GM21526 (cell line): ENCODE data around the gene SH2D3C.
A peak's percentile ranks its signal among the peaks of the same experiment; 100 is the strongest.

Source experiments
- ATAC-seq: cut with Tn5 transposase; IDR thresholded peaks from one replicate; pipeline ENCODE4 v1.9.1; 2021; ENCODE audit warnings: moderate library complexity; ENCODE audit not compliant: unreplicated experiment, low FRiP score

SH2D3C gene

GRCh38 chr9:127809002-127809539 lies 30.6 kb upstream of the SH2D3C start:
- no peak for ATAC-seq

DNA sequence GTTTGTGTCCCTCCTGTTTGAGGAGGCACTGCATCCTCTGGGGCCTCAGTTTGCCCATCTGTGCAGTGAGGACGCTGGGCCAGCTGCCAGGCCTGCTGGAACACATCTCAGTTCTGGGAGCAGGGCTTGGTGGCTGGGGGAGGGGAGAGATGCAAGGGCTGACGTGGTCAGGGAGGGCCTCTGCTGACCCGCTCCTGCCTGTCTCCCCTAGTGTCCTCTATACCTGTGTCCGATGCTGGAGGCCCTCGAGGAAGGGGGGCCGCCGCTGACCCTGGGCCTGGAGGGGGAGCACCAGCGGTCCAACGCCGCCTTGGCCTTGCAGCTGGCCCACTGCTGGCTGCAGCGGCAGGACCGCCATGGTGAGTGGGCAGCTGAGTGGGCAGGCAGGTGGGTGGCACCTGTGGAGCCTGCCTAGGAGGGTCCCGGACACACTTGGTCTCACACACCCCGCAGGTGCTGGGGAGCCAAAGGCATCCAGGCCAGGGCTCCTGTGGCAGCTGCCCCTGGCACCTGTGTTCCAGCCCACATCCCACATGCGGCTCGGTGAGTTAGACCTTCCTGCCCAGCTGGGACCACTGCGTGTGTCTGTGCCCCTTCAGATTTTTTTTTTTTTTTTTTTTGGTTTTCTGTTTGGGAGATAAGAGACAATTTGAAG lies 30.0 kb upstream of the SH2D3C start:
- no peak for ATAC-seq

DNA sequence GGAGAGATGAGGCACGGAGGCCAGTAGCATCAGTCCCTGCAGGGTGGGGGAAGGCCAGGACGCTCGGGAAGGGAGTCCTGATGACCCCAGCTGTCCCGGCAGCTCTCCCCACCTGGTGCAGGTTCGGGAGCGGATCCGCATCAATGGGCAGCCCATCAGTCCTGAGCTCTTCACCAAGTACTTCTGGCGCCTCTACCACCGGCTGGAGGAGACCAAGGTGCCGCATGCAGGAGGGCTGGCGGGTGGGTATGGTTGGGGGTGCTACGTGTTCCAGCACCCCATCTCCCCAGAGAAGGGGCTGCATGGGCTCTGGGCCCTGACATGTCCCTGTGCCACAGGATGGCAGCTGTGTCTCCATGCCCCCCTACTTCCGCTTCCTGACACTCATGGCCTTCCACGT lies 28.4 kb upstream of the SH2D3C start:
- ATAC-seq = no peak

DNA sequence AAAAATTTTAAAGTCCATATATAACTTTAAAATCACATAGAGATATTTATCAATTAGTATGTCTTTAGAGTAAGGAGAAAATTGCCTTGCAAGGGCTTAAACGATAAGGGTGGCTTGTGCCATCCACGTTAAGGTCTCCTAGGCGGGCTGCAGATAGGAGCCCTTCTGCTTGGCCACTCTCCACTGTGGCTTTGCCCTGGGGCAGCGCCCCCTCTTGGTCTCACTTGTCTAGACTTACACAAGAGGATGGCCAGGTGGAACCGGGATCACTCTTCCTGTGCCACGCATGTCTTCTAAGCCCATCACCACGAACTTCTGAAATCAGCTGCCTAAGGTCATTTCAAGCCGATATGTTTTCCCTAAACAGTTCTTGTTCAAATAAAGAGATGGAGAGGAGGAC lies 27.2 kb upstream of the SH2D3C start:
- ATAC-seq = no peak

DNA sequence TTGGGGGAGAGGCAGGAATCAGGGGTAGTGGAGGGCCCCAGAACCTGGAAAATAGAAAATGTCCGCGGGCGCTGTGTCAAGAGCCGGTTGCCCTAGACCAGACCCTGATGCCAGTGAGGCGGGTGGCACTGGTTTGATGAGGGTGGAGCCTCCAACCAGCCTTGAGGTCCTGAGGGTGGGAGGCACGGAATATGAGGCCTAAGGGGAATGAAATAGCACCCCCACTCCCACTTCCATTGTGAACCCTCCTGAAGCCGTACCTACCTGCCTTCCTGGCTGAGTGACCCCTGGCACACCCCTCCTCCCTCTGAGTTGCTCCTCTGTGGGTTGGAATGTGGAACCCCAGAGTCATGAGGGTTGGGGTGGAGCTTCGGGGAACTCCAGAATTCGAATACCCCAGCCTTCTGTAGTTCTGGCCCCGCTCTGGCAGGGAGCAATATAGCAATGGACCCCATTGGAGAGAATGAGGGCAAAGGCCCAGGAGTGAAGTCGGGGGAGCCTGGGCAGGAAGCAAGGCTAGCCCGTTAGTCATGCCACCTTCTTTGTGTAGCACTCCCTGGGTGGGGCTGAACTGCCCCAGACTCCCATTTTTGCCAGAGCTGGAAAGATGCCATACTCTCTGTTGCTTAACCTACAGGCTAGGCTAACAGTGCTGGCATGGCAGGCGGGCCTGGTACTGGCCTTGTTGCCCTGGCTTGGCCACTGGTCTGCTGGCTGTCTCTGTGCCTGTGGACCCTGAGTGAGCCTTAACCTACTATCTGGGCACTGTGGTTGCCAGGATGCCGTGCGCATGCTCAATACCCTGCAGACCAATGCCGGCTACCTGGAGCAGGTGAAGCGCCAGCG lies 25.3 kb upstream of the SH2D3C start:
- ATAC-seq = no peak

DNA sequence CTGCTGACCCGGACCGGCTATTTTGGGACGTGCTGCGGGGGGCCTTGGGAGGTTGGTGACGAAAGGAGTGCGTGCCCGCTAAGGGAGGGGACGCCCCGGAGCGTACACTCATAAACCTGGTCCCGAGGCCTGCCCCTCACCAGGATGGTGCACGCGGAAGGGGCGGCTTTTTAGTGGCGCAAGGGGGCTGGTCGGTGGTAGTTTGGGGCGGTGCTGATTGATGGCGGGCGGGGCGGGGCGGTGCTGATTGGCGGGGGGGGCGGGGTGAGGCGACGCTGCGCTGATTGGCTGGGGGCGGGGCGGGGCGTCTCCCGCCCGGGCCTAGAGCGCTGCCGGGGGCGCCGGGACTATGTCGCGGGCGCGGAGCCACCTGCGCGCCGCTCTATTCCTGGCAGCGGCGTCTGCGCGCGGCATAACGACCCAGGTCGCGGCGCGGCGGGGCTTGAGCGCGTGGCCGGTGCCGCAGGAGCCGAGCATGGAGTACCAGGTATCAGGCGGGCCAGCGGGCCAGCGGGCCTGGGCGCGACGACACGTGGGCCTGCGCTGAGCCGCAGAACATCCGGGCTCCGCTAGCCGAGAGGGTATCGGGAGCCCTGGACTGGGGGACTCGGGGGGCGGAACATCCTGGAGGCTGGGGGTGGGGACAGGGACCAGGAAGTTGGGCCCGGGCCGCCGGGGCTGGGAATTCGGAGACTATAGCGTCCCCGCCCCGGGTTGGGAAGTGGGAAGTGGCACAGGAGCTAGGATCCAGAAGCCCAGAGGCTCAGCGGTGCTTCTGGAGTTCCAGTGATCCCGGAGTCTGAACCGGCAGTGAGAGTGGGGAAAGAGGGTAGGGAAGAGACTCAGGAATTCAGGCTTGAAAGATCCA lies 24.3 kb upstream of the SH2D3C start, which contains the start of gene FPGS:
Gene FPGS (plus strand): TSS at position 307 of the 868 bp plus-strand sequence. CDS start 43 bp downstream, at position 350.
- peak; percentile 51 for ATAC-seq

DNA sequence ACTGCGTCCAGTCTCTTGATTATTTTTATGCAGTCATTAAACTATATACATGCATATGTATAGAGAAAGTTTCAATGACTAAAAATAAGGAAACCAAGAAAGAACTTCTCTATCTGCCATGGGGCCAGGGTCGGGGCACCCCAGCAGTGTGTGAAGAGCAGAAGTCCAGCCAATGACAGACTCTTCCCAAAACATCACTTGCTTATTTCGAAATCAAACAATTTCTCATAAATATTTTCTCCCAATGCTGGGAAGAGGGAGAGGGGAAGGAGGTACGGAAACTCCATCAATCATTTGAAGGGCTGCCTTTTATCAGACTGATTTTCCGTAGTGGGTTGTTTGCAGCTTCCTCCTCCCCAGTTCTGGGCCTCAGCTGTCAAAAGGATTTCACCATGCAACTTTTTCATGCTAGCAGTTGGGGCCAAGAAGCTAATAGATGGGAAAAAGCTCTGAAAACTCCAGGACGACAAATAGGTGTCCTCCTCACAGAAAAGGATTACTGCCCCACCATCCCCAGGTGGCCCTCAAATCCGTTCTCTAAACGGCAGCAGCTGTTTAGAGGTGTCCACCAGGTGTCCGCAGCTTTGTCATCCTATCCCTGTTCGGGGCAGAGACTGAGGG lies 23.6 kb upstream of the SH2D3C start:
- no peak for ATAC-seq

DNA sequence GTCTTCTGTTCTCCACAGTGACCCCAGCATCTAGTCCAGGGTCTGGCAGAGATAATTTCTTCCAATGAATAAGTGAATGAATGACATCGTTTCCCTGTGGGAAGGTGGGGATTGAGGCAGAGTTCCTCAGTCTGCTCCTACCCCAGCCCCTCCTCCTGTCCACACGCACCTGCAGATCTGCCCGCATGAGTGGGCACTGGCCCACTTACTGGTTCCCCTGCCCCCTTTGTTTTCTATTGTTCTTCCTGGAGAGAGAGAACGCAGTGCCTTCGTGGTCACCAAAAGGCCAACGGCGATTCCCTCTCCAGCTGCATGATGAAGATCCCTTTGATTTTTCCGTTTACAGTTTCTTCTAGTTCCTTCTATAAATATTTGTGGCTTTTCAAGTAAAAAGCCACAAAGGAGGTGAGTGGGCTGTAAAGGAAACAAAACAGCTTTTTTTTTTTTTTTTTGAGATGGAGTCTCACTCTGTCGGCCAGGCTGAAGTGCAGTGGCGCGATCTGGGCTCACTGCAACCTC lies 18.4 kb upstream of the SH2D3C start:
- no peak for ATAC-seq

DNA sequence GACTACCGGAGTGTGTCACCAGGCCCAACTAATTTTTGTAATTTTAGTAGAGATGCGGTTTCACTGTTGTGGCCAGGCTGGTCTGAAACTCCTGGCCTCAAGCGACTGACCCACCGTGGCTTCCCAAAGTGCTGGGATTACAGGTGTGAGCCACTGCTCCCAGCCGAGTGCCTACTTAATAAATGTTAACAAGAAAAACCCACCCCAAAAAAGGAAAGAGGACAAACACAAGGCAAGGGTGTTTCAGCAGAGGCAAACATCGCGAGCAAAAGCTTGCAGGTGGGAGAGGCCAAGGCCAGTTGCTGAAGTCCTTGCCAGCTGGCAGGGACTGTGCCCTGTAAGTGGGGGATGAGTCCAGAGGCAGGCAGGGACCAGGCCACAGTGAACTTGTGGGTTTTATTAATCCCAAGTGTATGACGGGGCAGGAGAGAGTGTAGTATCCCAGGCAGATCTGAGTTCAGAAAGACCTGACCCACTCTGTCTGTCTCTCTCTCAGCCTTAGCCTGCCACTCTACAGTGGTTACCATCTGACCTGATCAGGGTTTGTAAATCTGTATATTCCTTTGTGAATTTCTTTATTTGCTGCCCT lies 17.9 kb upstream of the SH2D3C start:
- no peak for ATAC-seq

DNA sequence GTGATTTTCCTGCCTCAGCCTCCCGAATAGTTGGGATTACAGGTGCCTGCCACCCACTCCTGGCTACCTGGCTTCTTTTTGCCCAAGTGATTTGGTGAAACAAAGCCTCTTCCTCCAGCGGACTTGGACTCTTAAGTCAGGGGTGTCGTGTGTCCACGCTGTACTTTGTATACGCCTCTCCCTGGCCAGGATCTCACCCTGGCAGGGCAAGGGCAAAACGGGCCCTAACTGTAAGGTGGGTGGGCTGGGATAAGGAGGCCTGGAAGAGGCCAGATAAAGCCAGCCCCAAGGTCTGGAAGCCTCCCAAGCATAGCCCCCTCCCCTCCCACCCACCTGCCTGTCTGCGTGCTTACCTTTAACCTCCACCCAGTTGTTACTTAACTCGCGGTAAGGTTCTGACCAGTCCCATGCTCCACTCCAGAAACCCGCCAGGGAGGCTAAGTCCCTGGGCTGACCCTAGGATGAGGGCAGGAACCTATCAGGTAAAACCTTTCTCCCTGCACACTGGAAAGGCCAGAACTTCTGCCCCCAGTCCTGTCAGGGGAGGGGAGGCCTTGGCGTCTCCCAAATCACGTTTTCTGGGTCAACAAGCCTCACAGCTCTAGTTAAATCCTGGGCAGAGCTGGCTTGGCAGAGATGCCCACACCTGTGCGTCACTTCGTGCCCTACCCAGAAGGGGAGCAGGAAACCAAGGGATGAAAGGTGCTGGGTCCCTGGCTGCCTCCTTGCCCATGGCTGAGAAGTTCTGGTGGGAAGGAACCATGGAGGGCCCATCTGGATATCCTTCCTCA lies 15.7 kb upstream of the SH2D3C start:
- ATAC-seq = no peak

DNA sequence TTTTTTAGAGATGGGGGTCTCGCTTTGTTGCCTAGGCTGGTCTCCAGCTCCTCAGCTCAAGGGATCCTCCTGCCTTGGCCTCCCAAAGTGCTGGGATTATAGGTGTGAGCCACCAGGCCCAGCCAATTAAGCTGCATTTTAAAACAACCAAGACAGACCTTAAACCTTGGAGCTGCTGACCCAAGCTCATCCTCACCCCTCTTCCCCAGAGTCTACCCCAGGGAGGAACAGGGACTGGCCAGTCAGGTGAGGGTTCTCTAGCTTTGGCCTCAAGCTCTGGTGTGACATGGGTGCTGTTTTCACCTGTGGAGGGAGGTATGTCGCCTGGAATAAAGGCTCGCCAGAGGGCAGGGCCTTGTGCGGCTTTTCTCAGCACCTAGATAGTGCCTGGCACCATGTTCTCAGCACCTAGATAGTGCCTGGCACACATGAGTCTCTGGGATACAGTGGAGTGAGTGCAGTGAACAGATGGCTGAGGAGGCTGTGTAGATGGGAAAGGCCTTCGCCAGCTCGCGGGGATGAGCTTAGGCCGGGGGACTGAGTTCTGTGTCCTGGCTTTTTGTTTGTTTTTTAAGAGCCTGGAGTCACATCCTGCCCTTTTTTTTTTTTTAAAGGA lies 14.7 kb upstream of the SH2D3C start:
- ATAC-seq = no peak

GRCh38 chr9:127792417-127793031 lies 14.1 kb upstream of the SH2D3C start:
- ATAC-seq = no peak

DNA sequence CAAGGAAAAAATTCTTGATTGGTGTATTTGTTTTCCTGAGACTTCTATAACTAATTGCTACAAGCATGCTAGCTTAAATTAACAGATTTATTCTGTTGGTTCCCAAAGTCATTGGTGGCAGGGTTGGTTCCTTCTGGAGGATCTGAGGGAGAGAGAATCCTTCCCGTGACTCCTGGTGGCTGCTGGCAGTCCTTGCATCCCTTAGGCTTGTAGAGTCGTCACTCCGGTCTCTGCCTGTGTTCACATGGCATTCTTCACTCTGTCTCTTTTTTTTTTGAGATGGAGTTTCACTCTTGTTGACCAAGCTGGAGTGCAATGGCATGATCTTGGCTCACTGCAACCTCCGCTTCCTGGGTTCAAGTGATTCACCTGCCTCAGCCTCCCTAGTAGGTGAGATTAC lies 12.6 kb upstream of the SH2D3C start:
- ATAC-seq = no peak

DNA sequence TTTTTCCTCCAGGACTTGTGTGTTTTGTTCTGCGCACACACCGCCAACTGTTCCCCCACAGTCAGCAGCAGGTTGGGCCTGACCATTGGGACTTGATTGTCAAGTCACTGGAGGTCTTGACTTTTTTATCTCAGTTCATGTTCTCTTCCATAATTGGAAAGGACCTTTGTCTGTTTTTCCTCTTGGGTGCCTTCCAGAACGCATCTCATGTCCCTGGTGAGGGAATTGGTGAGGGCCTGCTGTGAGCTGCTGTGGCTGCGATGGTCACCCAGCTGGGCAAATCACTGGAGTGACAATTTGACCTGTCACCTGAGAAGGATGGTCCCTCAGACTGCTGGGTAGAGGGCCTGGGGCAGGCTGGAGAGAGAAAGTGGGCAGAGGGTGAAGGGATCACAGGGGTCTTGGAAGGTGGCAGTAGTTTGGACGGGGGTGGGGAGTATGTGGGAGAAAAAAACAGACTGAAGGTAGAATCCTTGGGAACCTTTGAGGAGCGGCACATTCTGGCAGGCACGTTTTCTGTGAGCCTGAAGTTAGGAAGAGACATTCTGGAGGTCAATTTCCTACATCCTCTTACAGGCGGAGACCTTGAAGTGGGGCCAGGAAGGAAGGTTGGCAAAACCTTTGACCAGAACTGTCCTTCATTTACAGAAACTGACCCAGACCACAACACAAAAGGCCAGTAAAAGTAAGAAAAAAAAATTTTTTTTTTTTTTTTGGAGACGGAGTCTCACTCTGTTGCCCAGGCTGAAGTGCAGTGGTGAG lies 11.8 kb upstream of the SH2D3C start:
- ATAC-seq = no peak

DNA sequence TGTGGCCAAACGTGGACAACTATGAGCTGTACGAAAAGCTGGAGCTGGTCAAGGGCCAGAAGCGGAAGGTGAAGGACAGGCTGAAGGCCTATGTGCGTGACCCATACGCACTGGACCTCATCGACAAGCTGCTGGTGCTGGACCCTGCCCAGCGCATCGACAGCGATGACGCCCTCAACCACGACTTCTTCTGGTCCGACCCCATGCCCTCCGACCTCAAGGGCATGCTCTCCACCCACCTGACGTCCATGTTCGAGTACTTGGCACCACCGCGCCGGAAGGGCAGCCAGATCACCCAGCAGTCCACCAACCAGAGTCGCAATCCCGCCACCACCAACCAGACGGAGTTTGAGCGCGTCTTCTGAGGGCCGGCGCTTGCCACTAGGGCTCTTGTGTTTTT lies 10.7 kb upstream of the SH2D3C start:
- no peak for ATAC-seq

DNA sequence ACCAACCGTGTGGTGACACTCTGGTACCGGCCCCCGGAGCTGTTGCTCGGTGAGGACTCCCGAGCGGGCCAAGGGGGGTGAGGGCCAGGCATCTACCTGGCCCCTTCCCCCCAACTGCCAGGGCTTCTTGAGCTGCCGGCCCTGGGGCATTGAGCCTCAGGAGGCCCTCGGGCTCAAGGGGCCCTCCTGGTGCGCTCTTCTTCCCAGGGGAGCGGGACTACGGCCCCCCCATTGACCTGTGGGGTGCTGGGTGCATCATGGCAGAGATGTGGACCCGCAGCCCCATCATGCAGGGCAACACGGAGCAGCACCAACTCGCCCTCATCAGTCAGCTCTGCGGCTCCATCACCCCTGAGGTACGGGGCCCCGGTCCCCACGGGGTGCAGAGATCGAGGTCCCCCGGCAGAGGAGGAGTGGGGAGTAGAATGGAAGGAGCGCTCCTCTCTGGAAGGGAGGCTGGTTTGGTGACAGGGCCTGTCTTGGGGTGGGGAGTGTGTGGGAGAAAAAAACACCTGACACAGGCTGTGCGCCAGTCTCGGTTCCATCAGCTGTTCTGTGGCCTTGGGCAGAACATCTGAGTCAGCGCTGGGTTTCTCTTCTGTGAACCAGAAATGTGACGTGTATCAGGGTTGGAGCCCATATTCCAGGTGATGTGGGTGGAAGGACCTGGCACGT lies 10.0 kb upstream of the SH2D3C start:
- ATAC-seq = no peak

DNA sequence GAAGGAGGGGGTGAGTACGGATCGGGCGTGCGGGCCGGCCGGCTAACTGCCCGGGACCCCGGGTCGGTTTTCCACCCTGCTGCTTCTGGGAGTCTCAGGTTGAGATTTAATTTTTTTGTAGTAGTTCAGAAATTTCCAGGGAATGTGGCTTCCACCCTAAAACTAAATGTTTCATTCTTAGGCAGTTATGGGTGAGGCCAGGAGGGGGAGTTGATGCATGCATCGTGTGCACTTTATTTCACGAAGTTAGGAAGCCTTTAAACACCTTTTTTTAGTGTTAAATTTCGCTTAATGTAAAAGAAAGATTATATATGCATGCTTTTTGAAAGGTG lies 8.3 kb upstream of the SH2D3C start:
- ATAC-seq = no peak
